ENCODE measurements around the gene PRKCB.

The PRKCB gene

DNA sequence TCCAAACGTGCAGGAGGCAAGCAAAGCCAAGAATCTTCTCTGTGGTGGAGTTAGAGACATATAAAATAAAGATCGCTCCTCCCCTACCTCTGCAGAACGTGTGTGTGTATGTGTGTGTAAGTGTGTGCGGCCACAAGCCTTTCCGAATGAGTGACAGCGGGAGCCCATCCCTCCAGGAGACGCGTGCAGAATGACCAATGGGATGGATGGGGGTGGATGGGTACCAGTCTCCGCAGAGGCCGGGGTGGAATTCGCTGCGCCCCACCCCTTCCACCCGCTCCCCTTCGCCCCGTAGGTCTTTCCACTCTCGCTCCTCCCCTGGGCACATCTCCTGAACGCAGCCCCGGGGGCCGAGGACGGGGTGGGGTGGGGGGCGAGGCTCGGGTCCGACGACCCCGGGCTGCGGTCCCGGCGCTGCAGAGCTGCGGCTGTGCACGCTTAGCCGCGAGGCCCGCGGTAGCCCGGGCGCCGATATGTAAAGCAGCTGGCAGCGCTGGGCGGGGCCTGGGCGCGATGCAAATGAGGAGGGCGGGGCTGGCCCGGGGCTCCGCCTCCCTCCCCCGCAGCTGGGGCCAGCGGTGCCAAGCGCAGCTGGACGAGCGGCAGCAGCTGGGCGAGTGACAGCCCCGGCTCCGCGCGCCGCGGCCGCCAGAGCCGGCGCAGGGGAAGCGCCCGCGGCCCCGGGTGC lies at the start of gene PRKCB:
TSS of gene PRKCB (plus strand) at position 594 of the 688 bp plus-strand sequence.
- no peak within 1 kb of the TSS for H3K4me3 ChIP-seq (ENCODE audit: low read depth, low read length)
- DNase-seq (ENCODE audit: low read depth, low spot score) = peak; percentile 5
- in situ Hi-C loops (cut with HindIII; ENCODE audit: low sequenced_read_pairs) = no loop called here

DNA sequence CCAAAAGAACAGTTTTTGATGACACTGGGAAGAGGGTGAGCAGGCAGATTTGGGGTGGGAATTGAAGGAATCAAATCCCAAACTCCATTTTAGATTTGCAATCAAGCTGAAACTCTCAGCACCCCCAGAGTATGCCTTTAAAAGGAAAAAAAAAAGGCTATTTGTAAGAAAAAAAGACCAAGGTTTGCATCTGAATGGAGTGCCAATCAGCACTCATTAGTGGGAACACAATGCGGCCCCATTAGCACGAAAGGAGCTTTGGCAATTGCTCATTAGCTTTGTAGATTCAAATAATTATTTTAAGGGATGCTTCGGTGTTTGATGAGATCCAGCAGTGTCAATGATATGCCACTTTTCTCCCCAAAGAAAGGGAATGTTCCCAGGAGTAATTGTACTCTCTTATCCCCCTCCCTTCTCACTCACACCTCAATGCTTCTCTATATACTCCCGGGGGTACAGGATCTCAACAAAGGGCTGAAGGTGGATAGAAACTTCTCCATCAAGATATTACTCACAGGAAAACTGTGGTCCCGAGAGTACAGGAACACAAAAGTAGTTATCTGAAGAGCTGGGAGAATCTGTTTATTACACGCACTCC lies 48.7 kb upstream of the PRKCB start:
- no peak overlapping the region for H3K4me3 ChIP-seq (ENCODE audit: low read depth, low read length)
- no peak for TF ChIP-seq CTCF (IDR thresholded peaks at IDR 0.05; ENCODE audit: low read depth, low read length)
- in situ Hi-C loops (cut with HindIII; ENCODE audit: low sequenced_read_pairs) = no loop called here
- DNase-seq (ENCODE audit: low read depth, low spot score) = no peak

More for the DNA sequence above, at the start of gene PRKCB:
- no peak for TF ChIP-seq CTCF (IDR thresholded peaks at IDR 0.05; ENCODE audit: low read depth, low read length)

- DNase-seq (ENCODE audit: low read depth, low spot score) = no peak
- in situ Hi-C loops (cut with HindIII; ENCODE audit: low sequenced_read_pairs) = no loop called here
- no peak for TF ChIP-seq CTCF (IDR thresholded peaks at IDR 0.05; ENCODE audit: low read depth, low read length)
- no peak overlapping the region for H3K4me3 ChIP-seq (ENCODE audit: low read depth, low read length)
Observed at GRCh38 chr16:23788685-23789084, 47.1 kb upstream of the PRKCB start.

- DNase-seq (ENCODE audit: low read depth, low spot score) = no peak
- H3K4me3 ChIP-seq (ENCODE audit: low read depth, low read length) = no peak overlapping the region
- TF ChIP-seq CTCF (IDR thresholded peaks at IDR 0.05; ENCODE audit: low read depth, low read length) = no peak
- in situ Hi-C loops (cut with HindIII; ENCODE audit: low sequenced_read_pairs) = no loop called here
Observed at GRCh38 chr16:23795378-23795777, 40.4 kb upstream of the PRKCB start.

DNA sequence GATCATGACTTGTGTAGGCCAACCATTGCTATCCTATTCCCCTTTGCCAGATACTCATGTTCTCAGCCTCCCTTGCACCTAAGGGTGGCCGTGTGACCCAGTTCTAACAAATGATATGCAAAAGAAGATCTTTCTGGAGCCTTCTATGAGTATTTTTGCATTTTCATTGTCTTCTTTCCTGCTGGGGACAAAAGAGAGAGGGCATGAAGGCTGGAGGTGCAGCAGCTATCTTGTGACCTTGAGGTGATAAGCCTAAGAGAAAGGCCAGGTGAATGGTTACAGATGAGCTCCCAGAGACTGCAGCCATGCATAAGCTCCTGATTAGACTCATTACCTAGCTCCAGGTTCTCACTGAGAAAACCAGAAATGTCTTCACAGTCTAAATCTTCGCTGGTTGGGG lies 38.8 kb upstream of the PRKCB start:
- in situ Hi-C loops (cut with HindIII; ENCODE audit: low sequenced_read_pairs) = no loop called here
- H3K4me3 ChIP-seq (ENCODE audit: low read depth, low read length) = no peak overlapping the region
- no peak for DNase-seq (ENCODE audit: low read depth, low spot score)
- TF ChIP-seq CTCF (IDR thresholded peaks at IDR 0.05; ENCODE audit: low read depth, low read length) = no peak

GRCh38 chr16:23801378-23801777 lies 34.4 kb upstream of the PRKCB start:
- peak; percentile 37 for DNase-seq (ENCODE audit: low read depth, low spot score)
- in situ Hi-C loops (cut with HindIII; ENCODE audit: low sequenced_read_pairs) = no loop called here
- peak; percentile 75 for TF ChIP-seq CTCF (IDR thresholded peaks at IDR 0.05; ENCODE audit: low read depth, low read length)
- no peak overlapping the region for H3K4me3 ChIP-seq (ENCODE audit: low read depth, low read length)

Data from astrocyte of the spinal cord (primary cell).